ENCODE measurements around the gene KLHL40. TPM values are rescaled to one million over a fixed set of nuclear protein-coding genes. Genes with fewer than 3 reads are reported as not detected.

Gene KLHL40
- total and polyA plus RNA-seq, 9 of the 15 experiments (the other 6 are each of a cell fraction or from before 2014, with no cell fraction given), result not detected

GRCh38 chr3:42658091-42658770 is 27.1 kb upstream of the KLHL40 start (continued):
- no peak for TF ChIP-seq IRF2 (CRISPR knock-in tag; IDR thresholded peaks at IDR 0.05)
- no peak for TF ChIP-seq NCOA2 (IDR thresholded peaks at IDR 0.05; ENCODE audit: partially characterized antibody in 2 of 2)
- TF ChIP-seq CTCF (IDR thresholded peaks at IDR 0.05 in 2 of 3, conservative IDR thresholded peaks at IDR 0.05 in 1 of 3; ENCODE audit: insufficient read depth in 2 of 3, low read depth in 1 of 3, low read length in 3 of 3), result 0 out of 6 replicates have a peak, but pooled peaks of 1 of the 3 experiments have one; percentile 14
- no peak for TF ChIP-seq ZNF41 (CRISPR knock-in tag; conservative IDR thresholded peaks at IDR 0.05)
- no peak for TF ChIP-seq RBM14 (IDR thresholded peaks at IDR 0.05; ENCODE audit: borderline replicate concordance, insufficient read depth, low read depth, low read length)
- no peak for TF ChIP-seq EZH2 (IDR thresholded peaks at IDR 0.05; ENCODE audit: borderline replicate concordance, low read depth, low read length)
- TF ChIP-seq CREB1 (IDR thresholded peaks at IDR 0.05), result no peak
- no peak for TF ChIP-seq CREB1 (CRISPR knock-in tag; IDR thresholded peaks at IDR 0.05)
- TF ChIP-seq RBFOX2 (IDR thresholded peaks at IDR 0.05; ENCODE audit: low read depth, low read length), result peak; percentile 29; the same call in 1 of the 2 replicates
- TF ChIP-seq ETV1 (tag; conservative IDR thresholded peaks at IDR 0.05; ENCODE audit: low read depth), result no peak
- no peak for TF ChIP-seq MCM3 (IDR thresholded peaks at IDR 0.05)
- TF ChIP-seq FIP1L1 (IDR thresholded peaks at IDR 0.05; ENCODE audit: low read depth, low read length, poor library complexity, severe bottlenecking), result no peak
- TF ChIP-seq ZNF511 (CRISPR knock-in tag; IDR thresholded peaks at IDR 0.05), result no peak
- TF ChIP-seq PML (IDR thresholded peaks at IDR 0.05; ENCODE audit: low read length), result no peak
